HG02763 (cell line): ENCODE data around the gene ASGR1.

Source experiments
- ATAC-seq: cut with Tn5 transposase; IDR thresholded peaks from one replicate; pipeline ENCODE4 v1.9.1; 2021; ENCODE audit warnings: mild to moderate bottlenecking, moderate library complexity; ENCODE audit not compliant: unreplicated experiment

The ASGR1 gene

GRCh38 chr17:7124923-7125322 lies 54.2 kb downstream of the ASGR1 start:
- ATAC-seq = no peak

DNA sequence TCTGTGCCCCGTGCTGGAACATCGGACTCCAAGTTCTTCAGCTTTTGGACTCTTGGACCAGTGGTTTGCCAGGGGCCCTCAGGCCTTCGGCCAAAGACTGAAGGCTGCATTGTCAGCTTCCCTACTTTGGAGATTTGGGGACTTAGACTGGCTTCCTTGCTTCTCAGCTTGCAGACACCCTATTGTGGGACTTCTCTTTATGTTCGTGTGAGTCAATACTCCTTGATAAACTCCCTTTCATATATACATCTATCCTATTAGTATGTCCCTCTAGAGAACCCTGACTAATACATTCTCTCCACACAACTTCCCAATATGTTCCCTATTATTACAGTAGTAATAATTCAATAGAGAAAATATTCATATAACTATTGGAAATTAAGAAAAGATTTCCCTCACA lies 55.3 kb downstream of the ASGR1 start:
- no peak for ATAC-seq
